SK-N-SH treated with all-trans-retinoic acid at 6 μM for 48 hours (cell line): ENCODE data around the gene TPBGL.

ENCODE experiments used
- OSR1 ChIP-seq: fragments of 250-450 bp; sonication (Bioruptor Pico); IDR thresholded peaks from 2 replicates; pipeline ENCODE4 v1.8.0; 2022; ENCODE audit warnings: moderate library complexity, mild to moderate bottlenecking, inconsistent platforms
- SNAI2 ChIP-seq: fragments of 250-450 bp; sonication (Bioruptor Pico); IDR thresholded peaks from 2 replicates; pipeline ENCODE4 v1.5.0; 2020; ENCODE audit warnings: mild to moderate bottlenecking, moderate library complexity
- TCF4 ChIP-seq: fragments of 250-450 bp; sonication (Bioruptor Pico); IDR thresholded peaks from 2 replicates; pipeline ENCODE4 v1.8.0; 2021; ENCODE audit warnings: mild to moderate bottlenecking, moderate library complexity, borderline replicate concordance
- ZNF565 ChIP-seq: fragments of 450-650 bp; formaldehyde crosslinking; conservative IDR thresholded peaks from 2 replicates; pipeline ENCODE4 v1.5.0; 2020; ENCODE audit warnings: low read depth, mild to moderate bottlenecking, moderate library complexity

DNA sequence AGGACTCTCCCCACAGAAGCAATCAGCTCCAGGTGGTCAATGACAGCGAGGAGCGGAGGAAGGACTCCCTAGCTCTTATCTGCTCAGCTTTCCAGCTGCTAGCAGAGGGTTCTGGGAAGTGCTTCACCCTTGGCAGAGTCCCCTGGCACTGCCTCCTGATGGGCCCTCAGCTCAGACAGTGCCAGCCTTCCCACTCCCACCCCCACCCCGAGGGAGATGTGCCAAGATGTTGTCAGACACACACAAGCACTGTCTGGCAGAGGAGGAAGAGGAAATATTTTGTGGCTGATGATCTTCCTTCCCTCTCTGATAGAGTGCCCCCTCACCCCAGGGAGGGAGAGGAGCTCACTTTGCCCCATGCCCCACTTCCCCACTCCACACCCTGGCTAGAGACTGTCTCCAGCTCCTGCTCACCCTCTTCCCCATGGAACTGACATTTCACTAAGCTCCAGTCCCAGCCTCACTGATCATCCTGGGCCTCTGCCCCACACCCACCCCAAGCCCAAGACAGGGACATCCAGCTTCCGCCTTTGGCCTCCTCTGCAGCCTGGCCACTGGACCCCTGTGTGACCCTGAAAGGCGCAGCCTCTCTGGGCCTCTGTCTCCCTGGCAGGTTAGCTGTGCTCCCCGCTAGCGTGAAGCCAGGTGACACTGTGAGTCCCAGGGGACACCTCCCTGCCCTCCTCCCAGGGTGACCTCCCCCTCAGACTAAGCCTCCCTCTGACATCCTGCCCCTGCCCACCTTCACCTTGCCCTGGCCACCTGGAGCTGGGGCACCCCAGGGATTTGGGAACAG is 45.2 kb upstream of the TPBGL start:
- TF ChIP-seq SNAI2 (CRISPR knock-in tag): no peak
- no peak for TF ChIP-seq ZNF565 (CRISPR knock-in tag)
- no peak for TF ChIP-seq TCF4
- no peak for TF ChIP-seq OSR1 (CRISPR knock-in tag)
